Upper lobe of left lung (tissue), 4 donors: Measurements from ENCODE around the gene TMEM117.
A peak's percentile ranks its signal among the peaks of the same experiment; 100 is the strongest.

ENCODE experiments used
- CTCF ChIP-seq, 6 experiments: fragments of 450-650 bp in 4 of 6; fragments of 200-600 bp in 2 of 6; sonication (generic) in 2 of 6; IDR thresholded peaks; one replicate each; pipeline ENCODE4 v1.5.1; 2016 to 2019; ENCODE audit warnings: antibody characterized with exemption in 6 of 6
- POLR2A ChIP-seq, 4 donors: fragments of 450-650 bp; IDR thresholded peaks; one replicate each; pipeline ENCODE4 v1.5.1; 2016 to 2017; ENCODE audit warnings: antibody characterized with exemption in 4 of 4, mild to moderate bottlenecking in 2 of 4
- POLR2AphosphoS5 ChIP-seq, 2 donors: sonication (generic); formaldehyde crosslinking; IDR thresholded peaks; one replicate each; pipeline ENCODE4 v1.5.1; 2017; ENCODE audit warnings: antibody characterized with exemption in 2 of 2

- TF ChIP-seq POLR2AphosphoS5 (IDR thresholded peaks at IDR 0.05): no peak
- peak in 2 of 6 experiments; percentile 31 to 34 for TF ChIP-seq CTCF (IDR thresholded peaks at IDR 0.05)
- TF ChIP-seq POLR2A (IDR thresholded peaks at IDR 0.05): no peak
These were observed 164.6 kb downstream of the TMEM117 start for GRCh38 chr12:44000309-44000952.
